ENCODE measurements around the gene MYL2. TPM values are rescaled to one million over a fixed set of nuclear protein-coding genes. Genes with fewer than 3 reads are reported as not detected.

The MYL2 gene
- total and polyA plus RNA-seq, 9 of the 15 experiments (the other 6 are each of a cell fraction or from before 2014, with no cell fraction given): not detected

DNA sequence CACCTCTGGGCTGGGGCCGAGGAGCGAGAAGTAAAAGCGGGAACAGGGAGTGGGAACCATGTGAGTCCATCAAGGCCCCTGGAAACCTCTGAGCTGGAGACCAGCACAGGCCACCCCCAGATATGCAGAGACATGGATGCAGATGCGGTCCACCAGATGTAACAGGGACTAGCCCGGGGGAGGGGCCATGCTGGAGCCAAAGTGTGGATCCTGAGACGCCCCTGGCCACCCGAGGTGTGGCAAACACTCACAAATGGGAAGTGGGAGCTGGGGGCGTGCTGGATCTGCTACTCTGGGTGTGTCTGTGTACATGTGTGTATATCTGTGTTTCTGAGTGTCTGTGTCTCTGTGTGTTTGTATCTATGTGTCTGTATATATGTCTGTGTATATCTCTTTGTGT is 12.8 kb downstream of the MYL2 start:
- Histone ChIP-seq H3K27ac (ENCODE audit: extremely low read depth, low read depth, low read length) (no peak overlapping the region), H2AFZ (ENCODE audit: low read depth, low read length) (no peak overlapping the region), H3K4me2 (ENCODE audit: insufficient read depth, low read length) (no peak overlapping the region), H3K79me2 (ENCODE audit: control insufficient read depth, insufficient read depth, low read length) (no peaks in the 10 kb centered on the region), H3K36me3 (ENCODE audit: control insufficient read depth, insufficient read depth, low read length) (no peaks in the 10 kb centered on the region), H3K27me3 (ENCODE audit: control insufficient read depth in 2 of 2, insufficient read depth in 2 of 2, low read length in 2 of 2) (peaks cover 6 to 48% of the 10 kb centered on the region in 2 experiments; a peak in 4 of 5 replicates), H3K4me3 (no peak overlapping the region), H3K9me1 (ENCODE audit: control insufficient read depth, insufficient read depth, low read length) (no peaks in the 10 kb centered on the region), H3K4me1 (replicated peaks in 1 of 2; ENCODE audit: control insufficient read depth in 2 of 2, insufficient read depth in 2 of 2, low read length in 2 of 2) (0 out of 5 replicates have a peak, but pooled peaks cover 0 to 3% of the 10 kb centered on the region in 2 experiments), H3K9ac (ENCODE audit: insufficient read depth in 1 of 2, low read depth in 2 of 2, low read length in 2 of 2) (no peak overlapping the region), H4K20me1 (replicated peaks; ENCODE audit: control insufficient read depth, insufficient read depth, low read length) (no peaks in the 10 kb centered on the region), H3K9me3 (replicated peaks; ENCODE audit: control insufficient read depth, insufficient read depth, low read depth, low read length) (no peaks in the 10 kb centered on the region; the same call in 1 of the 2 replicates)
- in situ Hi-C loops (cut with MboI): no loop called here
- ChIA-PET CTCF (ENCODE audit: low intra/inter-chr PET ratio) (no interaction called here), POLR2A (interaction anchor here (1.0 to 1.2 kb wide), 3 partner anchors 9 to 28 kb away, joined by 3 to 4 read pairs (median 3); no protein-coding TSS in a partner anchor)
- DNase-seq (ENCODE audit: extremely low read depth in 1 of 4, low spot score in 3 of 4): no peak
- TF ChIP-seq, protein P1, sequence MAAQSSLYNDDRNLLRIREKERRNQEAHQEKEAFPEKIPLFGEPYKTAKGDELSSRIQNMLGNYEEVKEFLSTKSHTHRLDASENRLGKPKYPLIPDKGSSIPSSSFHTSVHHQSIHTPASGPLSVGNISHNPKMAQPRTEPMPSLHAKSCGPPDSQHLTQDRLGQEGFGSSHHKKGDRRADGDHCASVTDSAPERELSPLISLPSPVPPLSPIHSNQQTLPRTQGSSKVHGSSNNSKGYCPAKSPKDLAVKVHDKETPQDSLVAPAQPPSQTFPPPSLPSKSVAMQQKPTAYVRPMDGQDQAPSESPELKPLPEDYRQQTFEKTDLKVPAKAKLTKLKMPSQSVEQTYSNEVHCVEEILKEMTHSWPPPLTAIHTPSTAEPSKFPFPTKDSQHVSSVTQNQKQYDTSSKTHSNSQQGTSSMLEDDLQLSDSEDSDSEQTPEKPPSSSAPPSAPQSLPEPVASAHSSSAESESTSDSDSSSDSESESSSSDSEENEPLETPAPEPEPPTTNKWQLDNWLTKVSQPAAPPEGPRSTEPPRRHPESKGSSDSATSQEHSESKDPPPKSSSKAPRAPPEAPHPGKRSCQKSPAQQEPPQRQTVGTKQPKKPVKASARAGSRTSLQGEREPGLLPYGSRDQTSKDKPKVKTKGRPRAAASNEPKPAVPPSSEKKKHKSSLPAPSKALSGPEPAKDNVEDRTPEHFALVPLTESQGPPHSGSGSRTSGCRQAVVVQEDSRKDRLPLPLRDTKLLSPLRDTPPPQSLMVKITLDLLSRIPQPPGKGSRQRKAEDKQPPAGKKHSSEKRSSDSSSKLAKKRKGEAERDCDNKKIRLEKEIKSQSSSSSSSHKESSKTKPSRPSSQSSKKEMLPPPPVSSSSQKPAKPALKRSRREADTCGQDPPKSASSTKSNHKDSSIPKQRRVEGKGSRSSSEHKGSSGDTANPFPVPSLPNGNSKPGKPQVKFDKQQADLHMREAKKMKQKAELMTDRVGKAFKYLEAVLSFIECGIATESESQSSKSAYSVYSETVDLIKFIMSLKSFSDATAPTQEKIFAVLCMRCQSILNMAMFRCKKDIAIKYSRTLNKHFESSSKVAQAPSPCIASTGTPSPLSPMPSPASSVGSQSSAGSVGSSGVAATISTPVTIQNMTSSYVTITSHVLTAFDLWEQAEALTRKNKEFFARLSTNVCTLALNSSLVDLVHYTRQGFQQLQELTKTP (IDR thresholded peaks at IDR 0.05; ENCODE audit: low read depth in 1 of 2, partially characterized antibody in 2 of 2): no peak
- no TSS peak for BruUV-seq (replicated peaks)
- intact Hi-C loops (cut with micrococcal nuclease): no loop called here
- 4% methylated on average over 8 of the region's 8 CpGs for WGBS (ENCODE audit: insufficient coverage, low coverage, missing lambda C conversion rate)
- no peak; the same call in 2 of the 3 replicates for ATAC-seq
- FAIRE-seq: no peak
